ES-I3 (cell line): ENCODE data around the gene GJD3.

Source experiments
- H3K36me3 ChIP-seq: 2 replicates; pipeline ENCODE4 v1.6.1; 2013; ENCODE audit warnings: mild to moderate bottlenecking, low read length, control low read depth, moderate library complexity; ENCODE audit not compliant: insufficient read depth
- H3K4me1 ChIP-seq: 2 replicates; pipeline ENCODE4 v1.6.1; 2013; ENCODE audit warnings: mild to moderate bottlenecking, control low read depth, low read length; ENCODE audit not compliant: insufficient read depth
- H3K9ac ChIP-seq: 2 replicates; pipeline ENCODE4 v1.6.1; 2013; ENCODE audit warnings: low read depth, mild to moderate bottlenecking, low read length, moderate library complexity
- H3K9me3 ChIP-seq: 2 replicates; pipeline ENCODE4 v1.6.1; 2013; ENCODE audit warnings: mild to moderate bottlenecking, low read length, moderate library complexity; ENCODE audit not compliant: control insufficient read depth, insufficient read depth

The GJD3 gene

GRCh38 chr17:40321524-40321929 lies 43.0 kb downstream of the GJD3 start:
- H3K36me3 ChIP-seq, result no peaks in the 10 kb centered on the region
- H3K9me3 ChIP-seq, result no peaks in the 10 kb centered on the region
- H3K4me1 ChIP-seq, result peaks cover 16% of the 10 kb centered on the region; the same call in 1 of the 2 replicates
- H3K9ac ChIP-seq, result no peak overlapping the region

DNA sequence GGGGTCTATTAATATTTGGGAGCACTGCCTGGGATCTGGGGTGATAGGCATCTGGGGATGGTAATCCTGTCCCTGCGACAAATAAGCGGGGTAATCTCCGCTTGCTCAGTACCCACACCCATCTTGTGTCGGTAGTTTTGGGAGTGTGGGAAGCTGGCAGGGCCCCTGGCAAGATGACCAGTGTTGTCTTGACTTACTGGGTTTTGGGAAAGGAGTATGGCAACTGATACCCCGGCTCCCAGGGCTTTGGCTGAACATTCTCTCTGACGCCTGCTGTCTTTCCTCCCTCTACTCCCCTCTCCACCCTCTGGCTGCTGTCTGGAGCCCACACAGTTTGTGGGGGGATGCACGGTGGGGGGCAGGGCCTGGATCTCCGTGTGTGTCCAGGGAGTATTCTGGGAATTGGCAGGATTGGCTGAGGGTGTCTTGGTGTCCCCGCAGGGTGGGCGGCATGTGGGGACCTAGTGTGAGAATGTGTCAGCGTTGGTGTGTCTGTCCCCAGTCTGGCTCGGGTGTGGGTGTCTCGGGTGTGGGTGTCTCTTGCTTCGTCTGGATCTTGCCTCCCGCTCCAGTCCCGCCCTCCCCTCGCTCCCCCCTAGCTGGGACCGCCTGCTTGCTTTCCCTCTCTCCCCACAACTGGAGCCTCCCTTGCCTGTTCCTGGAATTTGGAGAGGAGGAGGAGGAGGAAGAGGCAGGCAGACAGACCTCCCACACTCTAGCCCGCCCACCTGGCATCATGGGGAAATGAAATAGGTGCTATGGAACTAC lies 43.6 kb downstream of the GJD3 start:
- Histone ChIP-seq H3K4me1 (peaks cover 20% of the 10 kb centered on the region; the same call in 1 of the 2 replicates), H3K9me3 (no peaks in the 10 kb centered on the region), H3K9ac (no peak overlapping the region)

DNA sequence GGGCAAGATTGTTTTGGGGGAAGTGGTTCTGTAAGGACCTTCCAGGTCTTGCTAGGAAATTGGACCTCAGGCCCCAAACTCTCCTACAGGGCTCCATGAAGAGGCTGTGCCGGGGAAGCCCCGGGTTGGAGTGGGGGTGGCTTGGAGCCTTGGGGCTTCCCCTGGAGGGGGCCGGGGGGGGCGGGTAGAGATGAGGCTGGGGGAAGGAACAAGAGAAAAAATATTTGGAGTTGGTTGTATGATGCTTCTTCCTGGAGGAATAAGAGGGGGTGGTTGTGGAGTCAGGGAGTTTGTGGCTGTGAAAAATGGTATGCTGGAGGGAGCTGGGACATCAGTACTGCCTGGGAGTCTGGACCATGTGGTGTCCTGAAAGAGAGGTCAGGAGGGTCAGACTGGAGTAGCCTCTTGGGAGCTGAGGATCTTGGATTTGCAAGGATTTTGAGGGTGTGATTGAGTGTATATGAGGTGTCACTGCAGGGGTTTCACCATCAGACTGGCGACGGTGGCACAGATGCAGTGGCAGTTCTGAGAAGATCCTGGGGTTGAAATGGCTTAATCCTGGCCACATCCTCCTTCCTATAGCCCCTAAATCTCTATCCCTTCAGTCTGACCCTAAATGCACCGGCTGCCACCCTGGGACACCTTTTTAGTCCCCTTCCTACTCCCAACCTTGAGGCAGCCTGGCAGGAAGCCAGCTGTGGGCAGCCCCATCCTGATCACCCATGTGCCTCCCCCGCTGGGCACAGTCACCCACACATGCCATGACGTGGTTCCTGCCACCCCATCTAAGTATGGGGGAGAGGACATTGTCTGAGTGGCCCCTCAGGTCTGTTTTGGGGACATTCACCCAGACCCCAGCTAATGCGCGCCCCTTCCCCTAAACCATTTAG lies 44.6 kb downstream of the GJD3 start:
- Histone ChIP-seq H3K9me3 (no peaks in the 10 kb centered on the region), H3K4me1 (peaks cover 27% of the 10 kb centered on the region; the same call in 1 of the 2 replicates), H3K9ac (no peak overlapping the region)

More for the DNA sequence above, 43.6 kb downstream of the GJD3 start:
- no peaks in the 10 kb centered on the region for H3K36me3 ChIP-seq

DNA sequence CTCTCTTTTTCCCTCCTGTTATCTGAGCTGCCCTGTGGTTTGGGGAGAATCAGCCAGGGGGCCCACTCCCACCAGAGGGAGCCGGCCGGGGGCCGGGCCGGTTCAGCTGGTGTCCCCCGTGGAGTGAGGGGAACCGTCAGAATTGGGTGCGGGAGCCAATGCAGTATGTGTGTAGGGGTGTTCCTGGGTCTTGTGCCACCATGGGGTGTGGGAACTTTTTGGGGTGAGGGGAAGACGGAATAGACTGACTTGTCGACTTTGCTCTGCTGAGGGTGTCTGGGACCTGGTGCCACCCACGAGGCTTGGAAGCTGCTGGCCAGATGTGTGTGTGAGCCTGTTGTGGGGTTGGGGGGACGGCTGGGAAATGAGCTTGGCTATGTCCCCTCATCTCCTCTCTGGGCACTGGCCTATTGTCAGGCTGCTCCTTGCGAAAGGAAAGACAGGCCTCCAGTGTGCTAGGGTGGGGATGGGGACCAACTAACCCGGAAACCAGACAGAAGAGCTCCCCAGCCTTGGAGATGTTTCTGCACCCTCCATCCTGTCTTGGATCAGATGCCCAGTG lies 45.6 kb downstream of the GJD3 start:
- Histone ChIP-seq H3K36me3 (no peaks in the 10 kb centered on the region), H3K4me1 (peaks cover 27% of the 10 kb centered on the region; the same call in 1 of the 2 replicates), H3K9me3 (no peaks in the 10 kb centered on the region), H3K9ac (peak overlapping the region; percentile 92)

More for the DNA sequence above, 44.6 kb downstream of the GJD3 start:
- no peaks in the 10 kb centered on the region for H3K36me3 ChIP-seq

GRCh38 chr17:40317880-40318829 lies 46.4 kb downstream of the GJD3 start:
- no peaks in the 10 kb centered on the region for H3K36me3 ChIP-seq
- H3K4me1 ChIP-seq, result peaks cover 31% of the 10 kb centered on the region
- no peaks in the 10 kb centered on the region for H3K9me3 ChIP-seq
- H3K9ac ChIP-seq, result peak overlapping the region; percentile 92

- H3K9ac ChIP-seq, result peak overlapping the region; percentile 47; the same call in 1 of the 2 replicates
- H3K4me1 ChIP-seq, result peaks cover 28% of the 10 kb centered on the region
- no peaks in the 10 kb centered on the region for H3K36me3 ChIP-seq
- no peaks in the 10 kb centered on the region for H3K9me3 ChIP-seq
These were observed 47.1 kb downstream of the GJD3 start for GRCh38 chr17:40317345-40317873.

DNA sequence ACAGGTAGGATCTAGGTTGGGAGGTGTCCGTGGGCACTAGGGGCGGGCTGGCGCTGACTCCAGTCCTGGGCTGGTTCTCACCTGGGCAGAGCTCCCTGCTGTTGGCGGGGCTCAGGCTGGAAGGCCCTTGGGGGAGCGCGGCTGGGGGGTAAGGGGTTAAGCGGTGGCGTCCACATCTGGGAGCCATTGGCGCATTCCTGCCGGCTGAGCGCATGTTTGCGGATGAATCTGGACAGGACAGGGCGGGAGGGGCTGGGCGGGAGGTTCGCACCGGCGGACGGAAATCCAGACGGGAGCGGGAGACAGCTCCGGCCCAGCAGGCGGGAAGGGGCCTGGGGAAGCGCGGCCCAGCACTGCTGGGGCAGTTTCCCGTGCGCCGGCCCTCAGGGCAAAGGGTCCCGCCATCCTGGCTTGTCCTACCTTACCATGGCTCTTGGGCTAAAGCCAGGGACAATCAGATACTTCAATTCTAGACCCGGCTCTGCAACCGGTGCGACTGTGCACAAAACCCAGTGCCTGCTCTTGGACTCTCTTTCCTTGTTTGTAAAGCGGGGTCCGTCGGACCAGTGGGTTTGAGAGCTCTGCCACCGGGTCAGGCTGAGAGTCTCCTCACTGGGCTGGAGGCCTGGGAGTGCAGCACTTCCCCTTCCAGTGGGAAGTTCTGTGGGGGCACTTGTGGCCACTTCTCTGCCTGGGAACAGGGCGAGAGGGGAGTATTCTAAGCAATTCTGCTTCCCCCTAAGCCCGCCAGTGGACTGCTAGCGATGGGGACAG lies 47.8 kb downstream of the GJD3 start:
- Histone ChIP-seq H3K9me3 (no peaks in the 10 kb centered on the region), H3K9ac (peak overlapping the region; percentile 47; the same call in 1 of the 2 replicates), H3K36me3 (no peaks in the 10 kb centered on the region), H3K4me1 (peaks cover 24% of the 10 kb centered on the region)

DNA sequence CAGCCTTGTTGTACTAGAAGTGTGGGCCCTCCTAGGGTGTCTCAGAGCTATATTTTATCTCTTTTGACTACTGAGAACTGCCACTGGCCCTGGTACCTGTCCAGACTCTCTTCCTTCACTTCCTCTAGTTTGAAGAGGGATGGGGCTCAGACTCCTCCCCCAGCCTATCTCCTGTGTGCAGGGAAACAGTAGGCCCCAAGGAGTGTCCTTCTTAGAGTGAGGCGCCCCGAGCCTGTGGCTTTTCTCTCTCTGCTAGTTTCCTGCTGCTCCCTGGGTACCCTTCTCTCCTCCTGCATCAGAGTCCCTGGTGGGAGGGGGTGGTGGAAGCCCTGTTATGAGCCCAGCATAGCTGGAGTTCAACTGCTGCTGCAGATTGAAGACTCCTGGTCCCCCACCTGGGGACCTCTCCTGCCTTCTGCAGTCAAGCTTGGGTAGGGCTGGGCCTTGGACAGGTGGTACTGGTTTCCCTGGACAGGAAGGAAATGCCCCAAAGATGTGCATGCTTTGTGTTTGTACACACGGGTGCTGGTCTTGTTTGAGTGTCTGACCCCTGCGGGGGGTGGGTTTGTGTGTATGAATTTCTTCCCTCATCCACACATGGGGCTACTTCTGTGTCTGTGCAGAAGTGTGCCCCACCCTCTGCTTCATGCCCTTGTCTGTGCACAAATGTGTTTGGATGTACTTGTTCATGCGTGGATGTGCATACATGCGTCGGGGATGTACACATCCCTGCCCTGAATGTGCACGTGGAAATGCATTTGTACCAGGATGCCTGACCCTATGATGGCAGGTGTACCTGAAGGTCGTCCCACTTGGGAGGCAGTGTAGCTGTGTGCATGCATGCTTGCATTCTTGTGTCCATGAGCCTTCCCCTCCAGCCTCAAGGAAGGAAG lies 48.6 kb downstream of the GJD3 start:
- H3K4me1 ChIP-seq, result peaks cover 18% of the 10 kb centered on the region

GRCh38 chr17:40315206-40315605 lies 49.3 kb downstream of the GJD3 start:
- Histone ChIP-seq H3K4me1 (peaks cover 18% of the 10 kb centered on the region), H3K9ac (no peak overlapping the region)

More for the DNA sequence above, 48.6 kb downstream of the GJD3 start:
- no peak overlapping the region; the same call in 1 of the 2 replicates for H3K9ac ChIP-seq
- H3K36me3 ChIP-seq, result no peaks in the 10 kb centered on the region
- no peaks in the 10 kb centered on the region for H3K9me3 ChIP-seq

GRCh38 chr17:40314584-40314956 lies 50.0 kb downstream of the GJD3 start:
- H3K36me3 ChIP-seq, result no peaks in the 10 kb centered on the region
- no peaks in the 10 kb centered on the region for H3K9me3 ChIP-seq
- H3K9ac ChIP-seq, result no peak overlapping the region
- peaks cover 17% of the 10 kb centered on the region for H3K4me1 ChIP-seq

More at GRCh38 chr17:40315206-40315605, 49.3 kb downstream of the GJD3 start:
- Histone ChIP-seq H3K36me3 (no peaks in the 10 kb centered on the region), H3K9me3 (no peaks in the 10 kb centered on the region)

DNA sequence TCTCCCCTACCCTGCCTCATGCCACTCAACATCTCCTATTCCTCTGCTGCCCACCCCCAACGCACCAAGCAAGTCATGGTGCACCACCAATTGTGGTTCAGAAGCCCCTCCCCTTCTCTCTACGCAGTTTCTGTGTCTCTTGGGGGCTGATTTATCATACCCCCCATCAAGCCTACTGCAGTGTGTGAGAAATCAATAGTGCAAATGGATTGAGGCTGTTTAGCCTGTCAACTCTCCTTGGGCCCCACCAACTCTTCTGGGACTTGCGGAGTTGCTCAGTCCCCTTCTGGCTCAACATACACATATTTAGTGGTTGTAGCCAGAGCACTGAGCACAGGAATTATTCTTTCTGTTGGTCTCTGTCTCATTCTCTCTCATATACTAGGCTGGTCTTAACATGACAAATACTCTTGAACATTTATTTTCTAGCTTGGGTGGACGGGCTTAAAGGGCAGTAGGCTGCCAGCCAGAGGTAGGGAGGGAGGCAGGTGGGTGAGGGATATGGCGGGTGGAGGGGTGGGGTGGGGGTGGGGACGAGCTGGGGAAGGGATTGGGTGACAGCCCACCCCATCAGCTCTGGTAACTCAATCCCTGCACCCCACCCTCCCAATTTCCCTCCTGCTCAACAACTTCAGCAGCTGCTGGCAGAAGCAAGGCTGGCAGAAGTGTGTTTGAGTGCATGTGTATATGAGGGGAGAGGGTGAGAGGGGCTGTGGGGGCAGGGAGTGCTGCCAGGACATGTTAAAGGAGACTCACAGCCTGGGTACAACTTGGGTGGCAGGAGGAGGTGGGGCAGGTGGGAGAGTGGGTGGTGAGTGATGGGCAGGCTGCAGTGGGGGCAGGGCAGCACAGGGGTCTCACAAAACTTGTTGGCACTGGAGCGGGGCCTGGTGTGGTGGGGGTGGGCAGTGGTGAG lies 50.6 kb downstream of the GJD3 start:
- no peaks in the 10 kb centered on the region for H3K9me3 ChIP-seq
- H3K4me1 ChIP-seq, result peaks cover 18% of the 10 kb centered on the region
- H3K36me3 ChIP-seq, result no peaks in the 10 kb centered on the region
- no peak overlapping the region for H3K9ac ChIP-seq
